NCI-H146 treated with DMSO at 0.1 percent for 48 hours (cell line): ENCODE results near the gene STXBP6.
"Not testable (repeated sequence)": the region's sequence is repeated elsewhere in the genome, so short reads cannot be mapped to it uniquely, and the experiment has no call there.

ENCODE experiments used
- DNase-seq: peaks from one replicate; lab custom pipeline; 2025; ENCODE audit not compliant: unreplicated experiment; lab: John Stamatoyannopoulos, UW

The STXBP6 gene

DNA sequence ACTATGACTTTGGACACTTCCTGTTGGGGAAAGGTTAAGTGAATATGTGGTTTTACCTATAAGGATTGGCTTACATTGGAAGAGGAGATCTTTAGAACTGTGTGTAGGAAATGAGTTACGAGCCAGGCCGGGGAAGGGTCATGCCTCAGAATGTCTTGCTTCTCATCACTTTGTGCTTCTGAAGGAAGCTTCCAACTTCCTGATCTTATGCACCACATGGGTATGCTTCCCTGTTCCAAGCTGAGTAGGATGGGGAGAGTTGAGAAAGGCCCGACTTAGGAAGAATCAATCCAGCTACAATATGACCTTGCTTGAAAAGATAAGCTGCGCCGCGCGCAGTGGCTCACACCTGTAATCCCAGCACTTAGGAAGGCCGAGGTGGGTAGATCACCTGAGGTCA is 59.9 kb downstream of the STXBP6 start:
- no peak for DNase-seq

- DNase-seq = no peak
These were observed 61.2 kb downstream of the STXBP6 start for GRCh38 chr14:24988760-24989159.

- DNase-seq = no peak
These were observed 63.6 kb downstream of the STXBP6 start for GRCh38 chr14:24986206-24986893.

GRCh38 chr14:24984846-24985589 is 64.9 kb downstream of the STXBP6 start:
- no peak for DNase-seq

DNA sequence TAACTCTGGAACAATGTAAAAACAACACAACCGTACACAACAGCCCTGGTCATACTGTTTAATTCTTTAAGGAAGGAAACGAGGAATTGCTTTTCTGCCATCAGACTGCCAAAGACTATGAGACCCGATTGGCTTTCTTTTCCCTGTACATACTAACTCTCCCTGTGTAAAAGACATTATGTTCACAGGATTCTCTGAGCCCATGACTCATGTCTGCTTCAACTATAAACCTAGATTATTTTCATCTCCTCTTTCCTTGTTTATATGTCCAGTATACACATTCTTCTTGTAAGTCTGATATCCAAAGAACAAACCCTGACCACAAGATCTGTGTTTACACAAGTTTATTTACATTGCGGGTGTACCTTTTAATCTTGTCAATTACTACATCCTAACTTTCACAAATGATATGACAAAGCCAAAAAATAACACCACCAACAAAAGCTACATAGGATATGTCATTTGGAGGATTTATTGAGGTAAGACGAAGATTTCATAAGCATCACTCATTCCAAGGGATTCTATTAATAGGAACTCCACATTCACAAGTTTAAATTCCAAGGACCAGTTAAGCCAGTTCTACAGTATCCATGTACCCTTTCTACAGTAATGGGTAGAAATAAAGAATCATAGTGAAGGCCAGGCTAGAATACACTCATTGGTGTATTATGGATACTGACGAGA is 67.3 kb downstream of the STXBP6 start:
- DNase-seq = no peak

- no peak for DNase-seq
These were observed 70.2 kb downstream of the STXBP6 start for GRCh38 chr14:24979725-24980239.

DNA sequence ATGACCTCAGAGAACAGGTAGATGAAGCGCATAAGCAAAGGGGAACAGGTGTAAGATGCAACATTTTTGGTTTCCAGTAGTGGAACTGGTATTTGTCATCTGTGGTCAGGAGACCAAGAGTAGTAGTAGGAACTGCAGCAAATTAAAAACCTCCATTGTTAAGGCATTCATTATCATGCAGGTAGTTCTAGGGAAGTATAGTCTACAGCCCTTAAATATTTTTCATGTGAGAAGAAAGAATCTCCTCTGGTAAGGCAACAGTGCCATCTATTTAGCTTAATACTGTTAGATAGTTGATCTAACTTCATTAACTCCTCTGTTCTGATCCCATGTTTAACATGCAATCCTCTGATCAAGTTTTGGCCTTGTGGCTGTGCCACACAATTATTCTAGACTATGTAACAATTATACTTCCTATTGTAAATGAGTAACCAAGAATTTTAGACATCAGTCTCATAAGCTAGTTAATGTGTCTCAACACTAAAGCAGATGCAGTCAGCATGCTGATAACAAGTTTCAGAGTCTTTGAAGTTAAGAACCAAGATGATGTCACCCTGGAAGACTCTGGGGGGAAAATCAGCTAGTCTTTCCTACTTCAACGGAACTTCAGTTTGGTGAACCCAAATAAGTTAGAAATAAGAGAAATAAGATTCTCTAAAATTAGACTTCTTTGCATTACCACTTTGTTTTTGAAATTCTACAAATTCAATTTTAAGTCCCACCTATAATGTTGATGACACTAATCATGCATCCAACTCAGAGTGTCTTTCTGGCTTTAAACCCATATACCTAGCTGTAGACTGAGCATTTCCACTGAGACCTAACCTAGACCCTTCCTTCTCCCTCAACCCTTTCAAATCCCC is 70.9 kb downstream of the STXBP6 start:
- no peak for DNase-seq

GRCh38 chr14:24976602-24977001 is 73.3 kb downstream of the STXBP6 start:
- DNase-seq = no peak

DNA sequence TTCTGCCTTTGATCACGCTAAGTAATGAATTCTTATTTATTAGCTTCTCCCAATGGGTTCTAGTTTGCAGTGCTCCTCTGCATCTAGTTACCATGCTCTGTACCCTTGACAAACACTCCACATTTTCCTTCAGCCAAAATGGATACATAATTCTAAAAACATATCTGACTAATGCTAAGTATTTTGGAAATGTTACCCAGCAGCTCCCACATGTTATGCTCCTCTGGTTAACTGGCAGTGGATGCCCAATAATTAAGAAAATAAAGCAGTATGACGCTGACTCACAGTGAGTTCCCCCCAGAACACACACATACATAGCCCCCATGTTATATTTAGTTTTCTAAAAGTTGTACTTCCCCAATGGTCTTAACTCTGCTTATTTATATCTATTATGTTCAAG is 74.6 kb downstream of the STXBP6 start:
- DNase-seq = no peak

DNA sequence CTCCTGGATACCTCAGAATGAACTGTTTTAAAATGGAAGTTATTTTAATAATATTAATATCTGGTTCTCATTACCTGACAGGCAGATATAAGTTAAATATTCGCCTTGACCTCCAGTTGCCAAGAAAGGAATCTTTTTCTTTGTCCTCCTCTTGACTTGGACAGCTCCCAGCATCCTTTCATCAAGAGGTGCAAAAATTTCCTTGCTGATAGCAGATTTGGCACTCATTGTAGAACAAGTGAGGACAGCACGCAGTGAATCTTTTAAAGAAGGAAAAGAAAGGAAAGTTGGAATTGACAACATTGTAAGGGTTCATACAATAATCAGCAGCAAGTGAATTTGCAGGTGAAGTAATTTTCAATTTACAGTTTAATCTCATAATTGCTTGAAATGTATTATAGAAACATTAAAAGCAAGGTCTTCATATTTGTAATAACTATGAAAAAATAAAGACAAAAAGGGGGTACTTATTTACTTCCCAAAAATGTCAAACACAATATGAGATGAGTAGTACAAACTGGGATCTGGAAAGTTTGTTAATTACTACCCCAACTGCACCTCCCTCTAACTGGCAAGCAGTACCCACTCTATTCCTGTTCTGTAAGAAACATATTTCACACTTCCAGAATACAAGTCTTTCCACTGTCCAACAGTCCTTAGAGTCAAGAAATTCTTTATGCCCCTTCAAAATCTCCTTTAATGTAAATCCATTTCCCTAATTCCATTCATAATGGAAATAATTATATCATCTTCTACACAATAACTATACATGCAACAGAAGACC is 75.2 kb downstream of the STXBP6 start:
- no peak for DNase-seq

- no peak for DNase-seq
These were observed 77.1 kb downstream of the STXBP6 start for GRCh38 chr14:24972844-24973243.

GRCh38 chr14:24971255-24971654 is 78.7 kb downstream of the STXBP6 start:
- no peak for DNase-seq

DNA sequence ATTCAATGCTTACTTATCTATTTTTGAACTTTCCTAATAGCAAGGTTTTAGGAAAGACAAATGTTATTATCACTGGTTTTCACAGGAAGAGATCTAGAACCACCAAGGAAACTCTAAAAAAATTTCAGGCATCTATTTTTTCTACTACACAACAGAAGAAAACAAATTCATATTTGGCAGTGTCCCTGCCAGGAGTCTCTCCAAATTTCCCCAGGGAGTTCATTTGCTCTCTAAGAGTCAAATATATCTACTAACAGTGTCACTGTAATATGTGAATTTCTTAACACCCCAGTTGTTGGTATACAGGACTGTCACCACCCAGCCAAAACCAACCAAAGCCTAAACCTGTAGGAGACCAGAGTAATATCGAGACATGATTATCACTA is 83.4 kb downstream of the STXBP6 start:
- no peak for DNase-seq

DNA sequence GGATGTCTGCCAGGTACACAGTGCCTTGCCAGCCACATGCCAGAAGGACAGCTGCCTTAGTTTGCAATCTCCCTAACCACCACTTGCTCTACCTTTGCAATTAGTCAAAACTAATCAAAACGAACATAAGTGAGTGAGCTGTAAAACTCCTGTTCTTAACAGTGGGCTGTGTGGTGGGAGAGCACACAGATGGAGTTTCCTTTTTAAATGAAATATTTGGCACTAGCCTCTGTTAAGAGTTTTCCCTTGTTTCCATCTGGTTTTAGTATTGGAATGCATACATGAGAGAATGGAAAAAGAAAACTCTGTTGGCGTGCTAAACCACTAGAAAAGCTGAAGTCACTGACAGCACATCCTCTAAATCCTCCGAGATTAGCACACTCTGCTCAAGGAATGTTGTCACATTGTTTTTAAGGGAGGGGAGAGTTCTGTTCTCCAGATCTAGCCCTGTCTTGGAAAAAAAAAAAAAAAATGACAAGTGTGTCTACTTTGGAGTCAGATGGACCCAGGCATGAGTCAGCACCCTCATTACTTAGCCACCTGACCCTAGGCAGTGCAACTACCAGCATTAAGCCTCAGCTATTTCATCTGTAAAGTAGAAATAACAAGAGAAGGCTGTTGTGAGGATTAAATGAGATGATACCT is 83.9 kb downstream of the STXBP6 start:
- DNase-seq = no peak

DNA sequence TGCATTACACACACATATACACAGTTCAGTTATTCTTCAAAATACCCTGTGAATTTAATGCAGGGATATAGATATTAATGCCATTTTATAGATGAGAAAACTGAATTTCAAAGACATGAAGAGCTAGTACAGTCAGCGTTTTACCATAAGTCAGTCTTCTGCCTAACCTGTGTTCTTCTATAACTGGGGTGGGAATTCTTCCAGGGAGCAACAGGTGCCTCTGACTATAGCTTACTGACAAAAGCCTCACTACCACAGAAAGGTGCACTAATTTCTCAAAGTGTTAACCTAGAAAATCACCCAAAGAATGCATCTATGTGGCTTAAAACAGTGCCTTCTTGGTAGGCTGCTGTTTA is 84.4 kb downstream of the STXBP6 start:
- no peak for DNase-seq

DNA sequence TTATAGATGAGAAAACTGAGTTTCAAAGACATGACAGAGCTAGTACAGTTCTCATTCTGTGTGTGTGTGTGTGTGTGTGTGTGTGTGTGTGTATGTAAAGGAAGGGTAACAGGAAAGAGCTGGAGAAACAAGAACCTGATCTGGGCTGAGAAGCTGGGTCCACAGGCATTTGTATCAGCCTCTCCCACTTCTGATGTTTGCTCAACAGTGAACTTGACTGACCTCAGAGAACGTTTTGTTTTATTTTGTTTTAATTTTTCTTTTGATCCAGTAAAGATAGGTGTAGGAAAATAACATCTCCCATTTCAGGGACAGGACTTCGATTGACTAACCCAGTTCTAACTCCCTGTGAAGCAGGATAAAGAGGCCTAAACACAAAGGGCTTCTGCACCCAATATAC is 85.4 kb downstream of the STXBP6 start:
- DNase-seq = no peak

- no peak for DNase-seq
These were observed 85.9 kb downstream of the STXBP6 start for GRCh38 chr14:24964048-24964447.

- not testable (repeated sequence) for DNase-seq
These were observed 87.8 kb downstream of the STXBP6 start for GRCh38 chr14:24962118-24962517.

DNA sequence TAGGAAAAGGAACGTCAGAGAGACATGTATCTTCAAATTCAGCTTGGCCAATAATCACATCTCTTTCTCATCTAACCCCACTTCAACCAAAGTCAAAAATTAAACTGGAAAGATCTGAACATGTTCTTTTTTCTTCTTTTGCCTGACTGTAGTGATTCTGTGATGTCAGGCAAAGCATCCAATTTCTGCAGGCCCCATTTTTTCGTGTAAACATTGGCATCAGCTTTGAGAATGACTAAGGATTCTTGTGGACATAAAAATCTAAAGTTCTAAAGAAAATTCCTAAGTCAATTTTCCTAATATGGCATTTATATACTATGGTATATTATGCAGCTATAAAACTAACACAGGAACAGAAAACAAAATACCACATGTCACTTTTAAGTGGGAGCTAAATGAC is 89.1 kb downstream of the STXBP6 start:
- DNase-seq = no peak

GRCh38 chr14:24959791-24960331 is 90.1 kb downstream of the STXBP6 start:
- no peak for DNase-seq
